AG04450 (cell line): Measurements from ENCODE around the gene MTR. TPM values are rescaled to one million over a fixed set of nuclear protein-coding genes. Genes with fewer than 3 reads are reported as not detected.

Experiments
- CTCF ChIA-PET: fragments of 300-600, 350-600 bp; formaldehyde crosslinking; extraction: SDS; loops from one replicate; lab custom pipeline; 2022; ENCODE audit warnings: antibody characterized with exemption, inconsistent platforms; lab: Charles Lee
- POLR2A ChIA-PET: fragments of 350-600 bp; formaldehyde crosslinking; extraction: SDS; loops from one replicate; lab custom pipeline; 2021; ENCODE audit warnings: antibody characterized with exemption, inconsistent platforms; lab: Yijun Ruan, JAX
- DNase-seq: peaks from one replicate; pipeline ENCODE4 v3.0.0-alpha.2; 2011; ENCODE audit warnings: low read depth, low spot score
- H3K27ac ChIP-seq: one replicate; pipeline ENCODE4 v1.5.1; 2012; ENCODE audit warnings: low read depth, low read length, control low read depth
- H3K27me3 ChIP-seq: one replicate; pipeline ENCODE4 v1.6.0; 2012; ENCODE audit warnings: low read length; ENCODE audit not compliant: control insufficient read depth, insufficient read depth
- H3K4me3 ChIP-seq: 2 replicates; pipeline ENCODE4 v1.5.1; 2011; ENCODE audit warnings: mild to moderate bottlenecking, low read depth, low read length, control low read depth
- H3K9me3 ChIP-seq: 2 replicates; pipeline ENCODE4 v1.5.1; 2012; ENCODE audit warnings: low read length; ENCODE audit not compliant: control insufficient read depth, insufficient read depth
- CTCF ChIP-seq: IDR thresholded peaks from 2 replicates; pipeline ENCODE4 v1.5.1; 2011; ENCODE audit warnings: low read depth, low read length, control low read depth, inconsistent platforms
- polyA plus RNA-seq: library from polyadenylated mRNA; depleted of rRNA; stranded (reverse); fragments of >200 nt; gene quantifications from 2 replicates; pipeline ENCODE4 v1.2.3, GENCODE V29; 2011

Gene MTR
- polyA plus RNA-seq, 1 experiment: 13.0 TPM

GRCh38 chr1:236845830-236846229 is 50.7 kb downstream of the MTR start:
- no peak for TF ChIP-seq CTCF
- Histone ChIP-seq H3K4me3 (no peak overlapping the region), H3K27ac (no peak overlapping the region), H3K9me3 (no peaks in the 10 kb centered on the region), H3K27me3 (no peaks in the 10 kb centered on the region)
- no peak for DNase-seq
- ChIA-PET POLR2A (no interaction called here), CTCF (no interaction called here)

GRCh38 chr1:236848274-236848923 is 53.3 kb downstream of the MTR start:
- Histone ChIP-seq H3K9me3 (no peaks in the 10 kb centered on the region), H3K4me3 (no peak overlapping the region), H3K27me3 (no peaks in the 10 kb centered on the region), H3K27ac (no peak overlapping the region)
- ChIA-PET CTCF (no interaction called here), POLR2A (no interaction called here)
- no peak for TF ChIP-seq CTCF
- no peak for DNase-seq

- Histone ChIP-seq H3K27ac (no peak overlapping the region), H3K9me3 (no peaks in the 10 kb centered on the region), H3K4me3 (no peak overlapping the region), H3K27me3 (no peaks in the 10 kb centered on the region)
- no peak for TF ChIP-seq CTCF
- ChIA-PET POLR2A (no interaction called here), CTCF (interaction anchor here (4.0 kb wide), 1 partner anchor 20 kb away, joined by 13 read pairs; no protein-coding TSS in a partner anchor)
- DNase-seq: no peak
Measured at GRCh38 chr1:236850077-236850979, 55.2 kb downstream of the MTR start.

- H3K9me3 ChIP-seq: no peaks in the 10 kb centered on the region
- H3K4me3 ChIP-seq: no peak overlapping the region
- POLR2A ChIA-PET: no interaction called here
- no peaks in the 10 kb centered on the region for H3K27me3 ChIP-seq
- CTCF ChIA-PET: interaction anchor here (4.0 kb wide), 1 partner anchor 18 kb away, joined by 13 read pairs; no protein-coding TSS in a partner anchor
- no peak for DNase-seq
- TF ChIP-seq CTCF: no peak
- no peak overlapping the region for H3K27ac ChIP-seq
Measured at GRCh38 chr1:236851871-236852270, 56.8 kb downstream of the MTR start.
